Prostate gland (tissue), 2 donors: ENCODE measurements around the gene BLVRB. TPM values are rescaled to one million over a fixed set of nuclear protein-coding genes. Genes with fewer than 3 reads are reported as not detected.

Experiments
- DNase-seq: peaks from one replicate; pipeline ENCODE4 v3.0.0-alpha.2; 2019; ENCODE audit warnings: low spot score
- H3K27ac ChIP-seq, 2 donors: fragments of 200-600 bp; sonication (generic); 2 replicates each; pipeline ENCODE4 v1.5.1; 2017 to 2019
- H3K27me3 ChIP-seq: fragments of 200-600 bp; sonication (generic); replicated peaks from 2 replicates; pipeline ENCODE4 v1.5.1; 2019; ENCODE audit not compliant: insufficient read depth
- H3K36me3 ChIP-seq, 2 donors: fragments of 200-600 bp; sonication (generic); 1 replicate in 1 of 2; 2 replicates in 1 of 2; pipeline versions ENCODE4 v1.5.1 to v1.8.1; 2017 to 2019
- H3K4me1 ChIP-seq: fragments of 200-600 bp; sonication (generic); replicated peaks from 2 replicates; pipeline ENCODE4 v1.5.1; 2019
- H3K4me3 ChIP-seq, 2 donors: fragments of 200-600 bp; sonication (generic); 2 replicates each; pipeline ENCODE4 v1.5.1; 2017 to 2019
- H3K9me3 ChIP-seq: fragments of 200-600 bp; sonication (generic); 2 replicates; pipeline ENCODE4 v1.5.1; 2017
- CTCF ChIP-seq, 4 experiments: fragments of 200-600 bp in 2 of 4; fragments of 450-650 bp in 2 of 4; sonication (generic) in 2 of 4; IDR thresholded peaks; 1 replicate in 3 of 4; 2 replicates in 1 of 4; pipeline ENCODE4 v1.5.1; 2016 to 2019; ENCODE audit warnings: antibody characterized with exemption in 4 of 4, mild to moderate bottlenecking in 2 of 4, moderate library complexity in 2 of 4
- POLR2A ChIP-seq: fragments of 450-650 bp; IDR thresholded peaks from one replicate; pipeline ENCODE4 v1.6.1; 2016; ENCODE audit warnings: antibody characterized with exemption, mild to moderate bottlenecking
- POLR2AphosphoS5 ChIP-seq: sonication (generic); formaldehyde crosslinking; IDR thresholded peaks from one replicate; pipeline ENCODE4 v1.6.1; 2017; ENCODE audit warnings: antibody characterized with exemption
- WGBS: methylation state at CpG from one replicate; pipeline ENCODE4 v1.1.5; 2018; 5-methylcytosine and 5-hydroxymethylcytosine counted together
- intact Hi-C: fragments of 100-400 bp; cut with DNase I; formaldehyde crosslinking; loops from one replicate; pipeline ENCODE4 v1.14.2; 2022
- small RNA-seq, 2 donors: library from RNA; depleted of rRNA; stranded (forward); fragments of <200 nt; gene quantifications; one replicate each; pipeline ENCODE3, GENCODE V24; 2016
- total RNA-seq, 2 donors: library from RNA; depleted of rRNA; stranded (reverse); fragments of >200 nt; gene quantifications; one replicate each; pipeline ENCODE4 v1.1.0, GENCODE V29; 2016

BLVRB gene
- total RNA-seq, 2 donors from 2014 or later, result 101 to 261 TPM

- no peak for DNase-seq
These were observed 57.6 kb downstream of the BLVRB start for GRCh38 chr19:40407714-40408597.

GRCh38 chr19:40403262-40403984 lies 62.1 kb downstream of the BLVRB start:
- peak overlapping the region; percentile 79 to 85 for H3K27ac ChIP-seq
- peak overlapping the region; percentile 42 to 50 for H3K4me3 ChIP-seq
- no peak for TF ChIP-seq POLR2AphosphoS5
- peak; percentile 61 for TF ChIP-seq POLR2A
- peak in 1 of 4 experiments; percentile 2 for TF ChIP-seq CTCF (IDR thresholded peaks at IDR 0.05)
- WGBS, result 1% methylated on average over 41 of the region's 41 CpGs
- DNase-seq, result peak; percentile 72
- no peaks in the 10 kb centered on the region for H3K4me1 ChIP-seq
- no peaks in the 10 kb centered on the region for H3K9me3 ChIP-seq
- intact Hi-C loops, result no loop called here
- no peaks in the 10 kb centered on the region for H3K36me3 ChIP-seq
- no peaks in the 10 kb centered on the region for H3K27me3 ChIP-seq

More at GRCh38 chr19:40407714-40408597, 57.6 kb downstream of the BLVRB start:
- no peak overlapping the region for H3K4me3 ChIP-seq
- 68% methylated on average over 22 of the region's 22 CpGs for WGBS
- no peaks in the 10 kb centered on the region for H3K36me3 ChIP-seq
- H3K27me3 ChIP-seq, result no peaks in the 10 kb centered on the region
- no peaks in the 10 kb centered on the region for H3K9me3 ChIP-seq
- no peak for TF ChIP-seq POLR2AphosphoS5
- no peak for TF ChIP-seq CTCF (IDR thresholded peaks at IDR 0.05)
- no peak for TF ChIP-seq POLR2A
- intact Hi-C loops, result no loop called here
- no peak overlapping the region for H3K27ac ChIP-seq
- no peaks in the 10 kb centered on the region for H3K4me1 ChIP-seq

GRCh38 chr19:40400559-40400958 lies 65.0 kb downstream of the BLVRB start:
- no peaks in the 10 kb centered on the region for H3K9me3 ChIP-seq
- WGBS, result 67% methylated on average over 3 of the region's 3 CpGs
- no peak overlapping the region for H3K27ac ChIP-seq
- no peaks in the 10 kb centered on the region for H3K36me3 ChIP-seq
- H3K4me1 ChIP-seq, result no peaks in the 10 kb centered on the region
- TF ChIP-seq CTCF (IDR thresholded peaks at IDR 0.05), result no peak
- no peak for TF ChIP-seq POLR2AphosphoS5
- no peak for TF ChIP-seq POLR2A
- intact Hi-C loops, result no loop called here
- H3K27me3 ChIP-seq, result no peaks in the 10 kb centered on the region
- no peak overlapping the region for H3K4me3 ChIP-seq
- DNase-seq, result no peak

- no peak overlapping the region for H3K4me3 ChIP-seq
- TF ChIP-seq CTCF (IDR thresholded peaks at IDR 0.05) (no peak), POLR2A (no peak)
- H3K9me3 ChIP-seq, result no peaks in the 10 kb centered on the region
- H3K4me1 ChIP-seq, result no peaks in the 10 kb centered on the region
- no peaks in the 10 kb centered on the region for H3K27me3 ChIP-seq
- H3K27ac ChIP-seq, result no peak overlapping the region
- intact Hi-C loops, result no loop called here
- no peaks in the 10 kb centered on the region for H3K36me3 ChIP-seq
- WGBS, result 45% methylated on average over 49 of the region's 49 CpGs
- DNase-seq, result peak; percentile 25
These were observed 67.0 kb downstream of the BLVRB start for GRCh38 chr19:40398417-40399131.

Small RNA genes lying within 50 kb of the gene (small RNA-seq; reads per million reads assigned to genes)
- 0 reads per million in 2 donors for gene RF00017

Other genes with a start within 250 kb of the BLVRB start
- gene TTC9B, start 247.4 kb downstream of the BLVRB start, total RNA-seq, result not detected
- gene CCNP, start 239.1 kb downstream of the BLVRB start, total RNA-seq, result under 1 TPM; 0.82 to 0.85 TPM
- 100 to 1,000 TPM in 1 of 2 donors, 10 to 100 TPM in 1; 95.3 to 171 TPM for gene AKT2, start 180.4 kb downstream of the BLVRB start, total RNA-seq
- gene C19orf47, start 117.3 kb downstream of the BLVRB start, total RNA-seq, result 10 to 100 TPM; 20.8 to 27.3 TPM
- gene PLD3, start 117.0 kb downstream of the BLVRB start, total RNA-seq, result 100 to 1,000 TPM; 328 to 639 TPM
- gene HIPK4, start 75.6 kb downstream of the BLVRB start, total RNA-seq, result 1 to 10 TPM in 1 of 2 donors, under 1 TPM in 1; 0.14 to 2.6 TPM
- gene PRX, start 52.4 kb downstream of the BLVRB start, total RNA-seq, result 10 to 100 TPM in 1 of 2 donors, 1 to 10 TPM in 1; 4.1 to 10.7 TPM
- gene SERTAD1, start 39.8 kb downstream of the BLVRB start, total RNA-seq, result 10 to 100 TPM; 15.9 to 19.5 TPM
- 10 to 100 TPM; 22.7 to 37.3 TPM for gene SERTAD3, start 21.4 kb downstream of the BLVRB start, total RNA-seq
- gene SPTBN4, start 1.3 kb upstream of the BLVRB start, total RNA-seq, result 10 to 100 TPM in 1 of 2 donors, 1 to 10 TPM in 1; 5.2 to 21.9 TPM
- 10 to 100 TPM; 54.6 to 91.6 TPM for gene SHKBP1, start 111.1 kb upstream of the BLVRB start, total RNA-seq
- gene LTBP4, start 135.6 kb upstream of the BLVRB start, total RNA-seq, result 100 to 1,000 TPM; 160 to 500 TPM
- gene NUMBL, start 224.9 kb upstream of the BLVRB start, total RNA-seq, result 100 to 1,000 TPM in 1 of 2 donors, 10 to 100 TPM in 1; 24.3 to 102 TPM